HG03354 (cell line): Measurements from ENCODE around the gene SEPTIN5.

Experiments used
- ATAC-seq: cut with Tn5 transposase; IDR thresholded peaks from one replicate; pipeline ENCODE4 v1.9.1; 2021; ENCODE audit warnings: mild to moderate bottlenecking; ENCODE audit not compliant: unreplicated experiment, poor library complexity, severe bottlenecking

The SEPTIN5 gene

DNA sequence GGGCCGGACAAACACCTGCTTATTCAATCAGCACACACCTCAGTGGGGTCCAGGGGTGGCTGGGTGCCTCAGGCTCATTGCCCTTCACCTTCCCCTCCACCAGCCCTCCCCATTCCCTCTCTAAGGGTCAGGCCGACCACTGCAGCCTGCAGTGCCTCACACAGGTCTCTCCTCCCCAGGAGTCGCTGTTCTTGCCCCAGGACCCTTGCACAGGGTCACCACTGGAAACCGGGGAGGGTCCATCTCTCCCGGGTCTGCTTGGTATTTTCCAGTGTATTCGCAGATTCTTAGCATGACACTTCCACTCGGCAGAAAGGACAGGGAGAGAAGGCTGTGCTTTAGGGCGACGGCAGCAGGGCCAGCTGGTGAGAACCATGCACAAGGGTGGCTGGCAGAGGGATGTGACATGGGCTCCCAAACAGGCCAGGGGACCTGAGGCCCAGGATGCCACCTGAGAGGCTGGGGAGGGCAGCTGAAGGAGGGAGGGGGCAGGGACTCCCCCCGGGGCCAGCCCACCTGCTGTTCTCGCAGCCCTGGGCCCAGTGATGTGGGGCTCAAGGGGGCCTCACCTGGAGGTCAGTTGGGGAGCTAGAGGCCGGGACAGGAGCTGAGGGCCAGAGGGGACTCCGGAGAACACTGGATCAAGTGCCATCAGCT, 30.2 kb downstream of the SEPTIN5 start:
- no peak for ATAC-seq

GRCh38 chr22:19745155-19746101, 31.1 kb downstream of the SEPTIN5 start:
- no peak for ATAC-seq

- ATAC-seq, result no peak
Observed at GRCh38 chr22:19746726-19747125, 32.4 kb downstream of the SEPTIN5 start.

- no peak for ATAC-seq
Observed at GRCh38 chr22:19747551-19747950, 33.2 kb downstream of the SEPTIN5 start.

DNA sequence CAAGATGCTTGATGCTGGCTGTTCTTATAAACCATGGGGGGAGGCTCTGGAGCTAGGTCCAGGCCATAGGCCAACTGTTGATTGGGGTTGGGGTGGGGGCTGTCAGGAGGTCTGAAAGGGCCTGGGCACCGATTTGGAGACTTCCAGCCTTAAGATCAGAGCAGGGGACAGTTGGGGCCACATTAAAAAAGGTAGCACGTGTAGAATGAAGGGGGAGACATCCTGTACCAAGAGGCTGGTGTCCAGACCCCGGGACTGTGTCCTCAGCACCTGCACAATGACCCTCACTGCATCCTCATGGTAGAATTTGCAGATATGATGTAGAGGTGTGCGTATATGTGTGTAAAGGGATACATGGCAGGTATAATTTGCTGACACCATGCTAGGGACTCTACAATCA, 33.8 kb downstream of the SEPTIN5 start:
- no peak for ATAC-seq

DNA sequence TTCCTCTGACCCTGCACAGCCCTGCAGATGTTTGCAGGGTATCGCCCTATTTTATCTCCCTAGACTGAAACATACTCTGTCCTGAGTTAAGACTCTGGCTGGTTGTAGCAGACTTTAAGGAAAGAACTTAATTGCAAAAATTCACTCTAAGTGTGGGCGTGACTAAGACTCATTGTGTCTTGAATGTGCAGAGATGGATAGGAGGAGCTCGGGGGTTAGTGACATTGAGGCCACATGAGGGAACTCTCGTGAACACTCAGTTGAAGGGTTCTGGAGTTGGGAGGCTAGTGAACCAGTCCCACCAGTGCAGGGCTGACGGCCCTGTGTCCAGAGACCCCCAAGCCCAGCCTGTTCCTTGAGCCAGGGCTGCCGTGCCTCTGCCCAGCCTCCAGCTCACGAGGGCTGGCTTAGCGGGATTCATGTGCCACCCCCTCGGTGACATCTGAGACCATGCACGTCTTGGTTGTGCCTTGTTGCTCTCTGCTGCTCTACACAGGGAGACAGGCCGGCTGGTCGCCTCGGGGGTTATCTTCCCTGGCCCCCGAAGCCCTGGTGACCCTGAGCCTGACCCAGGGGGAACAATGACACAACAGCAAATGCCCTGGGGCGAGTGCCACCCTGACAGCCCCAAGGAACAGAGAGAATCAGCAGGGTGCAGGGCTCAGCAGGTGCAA, 34.8 kb downstream of the SEPTIN5 start:
- ATAC-seq, result no peak

DNA sequence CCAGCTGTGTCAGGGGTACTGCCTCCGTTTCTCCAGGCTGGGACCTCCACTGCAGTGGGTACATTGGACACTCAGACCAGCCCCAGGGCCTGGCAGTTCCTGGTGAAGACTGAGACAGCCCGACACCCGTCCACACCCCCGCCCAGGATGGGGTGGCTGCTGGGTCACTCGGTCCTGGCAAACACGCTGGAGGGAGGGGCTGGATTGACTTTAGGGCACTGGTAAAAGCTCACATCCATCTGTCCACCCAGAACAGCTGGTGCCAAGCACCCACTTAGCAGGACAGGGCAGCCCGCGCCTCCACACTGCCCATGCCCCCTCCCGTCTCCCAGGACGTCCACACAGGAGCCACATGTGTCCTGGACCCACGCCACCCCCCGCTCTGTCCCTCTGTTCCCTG, 35.6 kb downstream of the SEPTIN5 start:
- no peak for ATAC-seq

DNA sequence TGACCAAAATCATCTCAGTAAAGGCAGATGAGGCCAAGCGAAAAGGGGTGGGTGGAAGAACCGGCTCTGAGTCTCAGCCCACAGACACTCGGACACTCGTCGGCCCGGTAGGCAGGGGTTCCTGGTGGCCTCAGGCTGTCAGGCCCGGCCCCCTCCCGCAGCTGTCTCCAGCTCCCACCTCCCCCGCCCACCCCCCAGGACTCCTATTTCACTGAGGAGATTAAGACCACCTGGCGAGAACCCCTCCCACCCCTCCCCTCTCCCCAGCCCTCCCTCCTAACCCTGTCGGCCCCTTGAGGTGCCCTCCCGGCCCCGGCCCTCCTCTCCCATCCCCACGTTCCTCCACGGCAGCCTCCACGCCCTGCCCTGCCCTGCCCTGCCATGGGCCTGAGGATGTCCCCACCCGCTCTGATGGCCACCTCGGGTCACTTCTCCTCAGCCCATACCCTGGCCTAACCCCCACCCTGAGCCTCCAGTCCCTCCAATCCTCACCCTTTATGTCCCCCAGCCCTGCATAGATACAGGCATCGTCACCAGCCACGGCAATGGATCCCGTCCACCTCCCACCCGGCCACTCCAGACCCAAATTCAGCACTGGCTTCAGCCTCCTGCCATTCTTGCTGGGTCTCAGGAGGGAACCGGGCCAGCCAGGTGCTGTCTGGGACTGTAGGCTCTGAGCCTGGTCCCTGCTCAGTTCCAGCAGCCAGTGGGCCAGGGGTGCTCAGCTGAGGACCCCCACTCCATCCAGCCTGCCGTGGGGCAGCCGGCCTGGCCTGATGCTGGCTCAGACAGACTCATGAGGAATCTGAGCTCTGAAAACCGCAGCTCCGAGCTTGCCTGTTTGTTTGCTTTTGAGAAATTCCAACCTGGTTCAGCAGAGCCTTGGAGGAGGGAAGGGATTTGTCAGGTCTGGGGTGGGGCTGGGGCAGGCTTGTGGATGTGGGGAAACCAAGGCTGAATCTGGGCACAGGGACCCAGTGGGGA, 36.5 kb downstream of the SEPTIN5 start:
- ATAC-seq, result no peak

DNA sequence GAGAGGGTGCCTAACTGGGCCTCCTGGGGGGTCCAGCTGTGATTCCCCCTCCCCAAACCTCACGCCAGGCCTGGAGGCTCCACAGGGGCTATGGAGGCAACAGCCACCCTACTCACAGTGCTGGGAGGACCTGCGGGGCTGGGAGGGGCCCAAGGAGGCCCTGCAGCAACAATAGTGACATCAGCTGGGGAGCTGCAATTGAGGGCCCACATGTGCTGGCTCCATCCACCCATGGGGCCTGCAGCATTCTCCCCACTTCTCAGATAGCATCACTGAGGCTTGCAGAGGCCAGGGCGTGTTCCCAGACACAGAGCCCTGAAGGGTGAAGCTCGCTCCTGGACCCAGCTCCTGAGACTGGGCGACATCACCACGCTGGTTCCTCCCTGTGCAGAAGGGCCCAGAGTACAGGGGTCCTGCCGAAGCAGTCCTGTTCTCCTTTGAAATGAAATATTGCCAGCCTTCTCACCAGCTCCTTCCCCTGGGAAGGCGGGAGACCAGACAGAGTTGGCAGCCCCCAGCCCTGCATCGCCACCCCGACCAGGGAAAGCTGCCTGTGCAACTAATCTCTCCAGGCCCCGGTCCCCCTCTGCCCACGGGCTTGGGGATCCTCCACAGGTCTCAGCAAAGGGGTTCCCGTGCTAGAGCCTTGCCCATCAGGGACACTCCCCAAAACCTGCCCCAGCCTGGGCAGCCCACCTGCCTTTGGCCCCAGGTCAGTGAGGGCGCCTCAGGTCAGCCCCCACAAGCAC, 37.4 kb downstream of the SEPTIN5 start:
- no peak for ATAC-seq

GRCh38 chr22:19753090-19753842, 39.0 kb downstream of the SEPTIN5 start:
- ATAC-seq, result no peak

GRCh38 chr22:19753996-19754700, 39.8 kb downstream of the SEPTIN5 start:
- ATAC-seq, result no peak

DNA sequence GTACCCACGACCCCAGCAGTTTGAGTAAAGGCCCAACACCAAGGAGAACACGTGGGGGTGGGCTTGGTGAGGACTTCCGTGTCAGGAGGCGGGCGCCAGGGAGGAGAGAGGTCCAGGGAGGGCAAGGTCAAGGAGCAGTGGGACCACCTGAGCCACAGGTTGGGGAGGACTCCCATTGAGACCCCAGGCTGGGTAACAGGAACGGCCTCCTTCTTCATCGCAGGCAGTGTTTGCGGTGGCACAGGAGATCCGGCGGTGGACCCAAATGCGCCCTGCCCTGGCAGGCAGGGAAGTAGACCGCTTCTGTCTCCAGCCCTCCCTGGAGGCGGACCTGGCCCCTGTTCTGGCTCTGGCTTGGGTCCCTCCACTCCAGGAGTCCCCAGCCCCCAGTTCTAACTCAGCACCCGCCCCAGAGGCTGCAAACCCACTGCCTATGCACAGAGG, 40.4 kb downstream of the SEPTIN5 start:
- no peak for ATAC-seq

DNA sequence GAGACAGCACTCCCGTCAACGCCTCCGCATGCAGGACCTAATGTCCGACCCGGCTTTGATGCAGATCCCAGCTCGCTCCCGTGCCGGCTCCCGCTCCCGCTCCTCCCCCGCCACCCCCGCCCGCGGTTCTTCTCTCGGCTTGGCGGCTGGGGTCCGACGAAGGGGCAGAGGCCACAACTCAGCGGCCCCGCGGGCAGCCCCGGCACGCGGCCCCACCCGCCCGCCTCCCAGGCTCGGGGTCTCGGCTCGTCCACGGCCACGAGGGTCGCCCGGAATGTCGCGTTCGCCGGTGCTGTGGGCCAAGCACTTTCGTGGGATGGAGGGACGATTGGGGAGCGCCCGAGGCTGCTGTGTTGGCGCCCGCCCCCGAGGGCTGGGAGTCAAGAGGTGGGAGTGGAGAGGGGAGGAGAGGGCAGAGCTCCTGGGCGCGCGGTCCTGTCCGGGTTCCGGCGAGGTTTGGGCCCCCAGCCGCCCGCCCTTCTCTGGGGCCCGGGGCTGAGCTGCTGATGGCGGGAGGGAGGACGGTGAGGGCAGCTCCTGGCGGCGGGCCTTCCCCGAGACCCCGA, 40.9 kb downstream of the SEPTIN5 start:
- ATAC-seq, result no peak

GRCh38 chr22:19755722-19756287, 41.5 kb downstream of the SEPTIN5 start:
- ATAC-seq, result no peak

GRCh38 chr22:19756288-19757128, 42.2 kb downstream of the SEPTIN5 start:
- ATAC-seq, result no peak
